ENCODE results near the gene ARFGEF3.

ARFGEF3 gene

DNA sequence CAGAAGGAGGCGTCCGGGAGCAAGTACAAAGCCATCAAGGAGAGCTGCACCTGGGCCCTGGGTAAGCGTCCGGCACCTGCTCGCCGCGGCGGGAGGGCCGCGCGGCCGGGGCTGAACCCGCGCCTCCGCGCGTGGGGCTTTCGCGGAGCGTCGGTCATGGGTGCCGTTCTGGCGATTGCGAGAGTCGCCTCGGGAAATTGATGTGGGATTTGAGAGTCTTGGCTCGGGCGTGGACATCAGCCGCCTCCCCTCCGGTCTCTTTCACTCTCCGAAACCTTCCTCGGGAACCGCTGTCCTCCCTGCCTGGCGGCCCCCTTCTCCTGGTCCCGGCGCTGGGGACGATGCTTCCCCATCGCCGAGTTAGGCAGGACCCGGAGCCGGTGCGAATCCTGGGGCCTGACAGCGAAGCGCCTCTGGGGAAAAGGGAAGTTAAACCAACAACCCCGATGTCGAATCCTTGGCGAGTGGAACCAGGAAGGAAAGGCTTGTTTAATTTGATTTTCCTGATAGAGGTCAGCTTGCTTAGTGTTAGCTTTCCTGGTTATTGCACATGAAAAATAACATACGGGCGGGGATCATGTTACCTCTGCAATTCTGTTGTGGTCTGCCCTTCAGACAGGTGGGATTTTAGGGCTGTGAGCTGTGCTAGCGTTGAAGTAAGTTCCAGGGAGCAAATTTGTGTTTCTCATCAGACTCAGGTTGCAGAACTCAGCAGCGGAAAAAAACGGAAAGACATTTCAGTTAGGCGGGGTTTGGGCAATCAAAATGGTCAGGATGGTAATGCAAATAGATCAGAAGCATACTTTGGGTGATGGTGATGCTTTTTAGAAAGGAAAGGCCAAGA is 594 bp downstream of the ARFGEF3 start:
- no peak for DNase-seq (ENCODE audit: low spot score)

- DNase-seq (ENCODE audit: low spot score): no peak
Observed at GRCh38 chr6:138162955-138163575, 1.3 kb downstream of the ARFGEF3 start.

GRCh38 chr6:138175596-138175995 is 13.9 kb downstream of the ARFGEF3 start:
- DNase-seq (ENCODE audit: low spot score): no peak

DNA sequence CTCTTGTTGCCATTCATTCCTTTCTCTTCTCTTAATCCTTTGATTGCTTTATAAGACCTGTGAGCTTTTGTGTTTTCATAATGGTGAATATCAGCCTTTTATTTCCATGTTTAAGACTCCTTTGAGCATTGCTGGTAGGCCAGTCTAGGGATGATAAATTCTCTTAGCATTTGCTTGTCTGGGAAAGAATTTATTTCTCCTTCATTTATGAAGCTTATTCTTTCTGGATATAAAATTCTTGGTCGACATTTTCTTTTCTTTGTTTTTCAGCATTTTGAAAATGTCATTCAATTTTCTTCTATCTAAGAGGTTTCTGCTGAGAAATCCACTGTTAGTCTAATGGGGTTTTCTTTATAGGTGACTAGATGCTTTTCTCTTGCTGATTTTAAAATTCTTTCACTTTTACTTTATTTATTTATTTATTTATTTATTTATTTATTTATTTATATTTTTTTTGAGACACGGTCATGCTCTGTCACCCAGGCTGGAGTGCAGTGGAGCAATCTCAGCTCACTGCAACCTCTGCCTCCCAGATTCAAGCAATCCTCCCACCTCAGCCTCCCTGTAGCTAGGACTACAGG is 15.0 kb downstream of the ARFGEF3 start:
- no peak for DNase-seq (ENCODE audit: low spot score)

- no peak for DNase-seq (ENCODE audit: low spot score)
Observed at GRCh38 chr6:138182939-138183789, 21.4 kb downstream of the ARFGEF3 start.

DNA sequence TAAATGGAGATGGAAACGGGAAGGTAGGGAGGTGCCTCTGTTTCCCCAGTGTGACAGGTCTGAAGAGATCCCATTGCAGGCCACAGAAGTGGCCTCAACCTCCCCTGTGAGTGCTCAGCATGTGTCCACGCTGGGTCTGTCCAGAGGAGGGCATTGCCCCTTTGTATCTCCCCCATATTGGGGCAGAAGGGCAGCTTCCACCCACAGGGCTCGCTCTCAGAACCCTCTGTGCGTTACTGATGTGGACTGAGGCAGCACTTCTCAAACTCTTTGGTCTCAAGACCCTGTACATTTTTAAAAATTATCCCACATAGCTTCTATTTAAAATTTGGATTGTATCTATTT is 22.0 kb downstream of the ARFGEF3 start:
- no peak for DNase-seq (ENCODE audit: low spot score)

DNA sequence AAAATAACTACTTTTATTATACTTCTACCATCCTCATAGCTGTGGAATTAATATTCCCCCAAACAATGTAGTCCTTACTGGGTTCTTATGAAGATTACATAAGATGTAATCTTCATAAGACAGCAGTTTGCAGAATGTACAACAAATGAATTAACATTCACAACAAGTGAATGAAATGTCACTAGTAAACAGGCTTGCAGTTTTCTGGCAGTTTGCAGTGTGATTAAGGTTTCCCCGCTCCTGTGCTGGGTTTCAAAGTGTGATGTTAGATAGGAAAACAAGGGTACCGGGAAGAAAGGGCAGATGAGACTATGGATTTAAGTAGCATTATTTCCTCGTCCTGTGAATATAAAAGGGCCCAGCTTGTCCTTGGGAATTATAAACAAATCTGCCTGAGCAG is 22.5 kb downstream of the ARFGEF3 start:
- DNase-seq (ENCODE audit: low spot score): no peak

GRCh38 chr6:138187156-138187555 is 25.4 kb downstream of the ARFGEF3 start:
- no peak for DNase-seq (ENCODE audit: low spot score)

GRCh38 chr6:138188278-138188941 is 26.7 kb downstream of the ARFGEF3 start:
- DNase-seq (ENCODE audit: low spot score): no peak

DNA sequence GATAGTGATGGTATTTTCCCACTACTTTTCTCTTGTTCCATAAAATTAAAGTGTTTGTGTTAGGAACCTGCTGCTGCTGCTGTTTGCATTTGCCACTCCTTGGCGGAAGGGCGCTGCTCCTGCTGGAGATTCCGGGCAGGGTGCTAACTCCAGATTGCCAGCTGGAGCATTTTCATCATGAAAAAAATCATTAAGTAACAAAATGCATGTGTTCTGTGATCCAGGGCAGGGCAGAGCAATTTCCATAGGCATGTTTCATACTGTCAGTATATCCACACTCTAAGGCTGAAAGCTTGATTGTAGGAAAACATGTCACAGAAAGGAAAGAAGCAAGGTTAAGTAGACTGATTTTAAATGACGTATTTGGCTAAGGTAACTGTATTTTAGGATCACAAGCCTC is 32.5 kb downstream of the ARFGEF3 start:
- DNase-seq (ENCODE audit: low spot score): no peak

GRCh38 chr6:138196122-138196738 is 34.5 kb downstream of the ARFGEF3 start:
- DNase-seq (ENCODE audit: low spot score): no peak

DNA sequence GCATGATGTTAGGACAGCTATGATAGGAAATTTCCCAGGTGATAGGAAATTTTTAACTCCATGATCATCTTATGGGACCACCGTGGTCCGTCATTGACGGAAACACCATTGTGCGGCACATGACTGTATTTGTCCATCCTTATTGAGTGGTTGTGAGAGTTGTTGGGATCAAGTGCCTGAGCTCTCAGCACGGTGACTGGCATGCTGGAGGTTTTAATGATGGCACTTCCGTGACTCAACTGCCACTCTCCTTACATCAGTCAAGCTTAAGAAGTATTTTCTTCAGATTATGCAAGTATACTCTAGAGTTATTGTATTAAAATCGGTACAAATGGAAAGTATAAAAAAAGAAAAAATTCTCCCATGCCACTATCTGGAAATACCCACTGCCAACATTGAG is 35.8 kb downstream of the ARFGEF3 start:
- no peak for DNase-seq (ENCODE audit: low spot score)

DNA sequence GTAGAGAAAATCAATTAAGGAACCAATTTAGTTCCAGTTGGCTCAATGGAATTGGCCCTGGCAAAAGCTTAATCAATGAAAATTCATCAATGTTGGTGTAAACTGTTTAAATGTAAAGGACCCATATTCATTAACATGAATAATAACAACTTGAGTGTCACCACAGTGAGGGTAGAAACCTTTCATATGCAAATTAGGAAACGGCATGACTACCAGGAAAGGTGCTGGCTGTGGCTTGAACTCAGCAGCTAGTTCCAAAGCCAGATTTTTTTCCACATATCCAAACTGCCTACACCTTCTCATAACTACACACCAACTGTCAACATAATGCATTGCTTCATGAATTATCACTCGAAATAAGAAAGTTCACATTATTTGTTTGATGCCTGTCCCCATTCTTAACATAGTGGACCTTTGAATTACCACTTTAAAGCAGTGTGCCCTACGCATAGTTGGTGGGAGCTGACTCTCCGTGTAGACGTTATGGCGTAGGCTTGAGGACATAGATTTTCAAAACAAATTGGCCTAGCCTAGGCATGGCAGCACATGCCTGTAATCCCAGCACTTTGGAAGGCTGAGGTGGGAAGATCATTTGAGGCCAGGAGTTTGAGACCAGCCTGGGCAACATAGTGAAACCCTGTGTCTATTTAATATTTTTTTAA is 36.8 kb downstream of the ARFGEF3 start:
- no peak for DNase-seq (ENCODE audit: low spot score)

GRCh38 chr6:138201836-138202235 is 40.1 kb downstream of the ARFGEF3 start:
- DNase-seq (ENCODE audit: low spot score): no peak

- no peak for DNase-seq (ENCODE audit: low spot score)
Observed at GRCh38 chr6:138203315-138203714, 41.6 kb downstream of the ARFGEF3 start.

GRCh38 chr6:138204303-138204702 is 42.6 kb downstream of the ARFGEF3 start:
- DNase-seq (ENCODE audit: low spot score): no peak

DNA sequence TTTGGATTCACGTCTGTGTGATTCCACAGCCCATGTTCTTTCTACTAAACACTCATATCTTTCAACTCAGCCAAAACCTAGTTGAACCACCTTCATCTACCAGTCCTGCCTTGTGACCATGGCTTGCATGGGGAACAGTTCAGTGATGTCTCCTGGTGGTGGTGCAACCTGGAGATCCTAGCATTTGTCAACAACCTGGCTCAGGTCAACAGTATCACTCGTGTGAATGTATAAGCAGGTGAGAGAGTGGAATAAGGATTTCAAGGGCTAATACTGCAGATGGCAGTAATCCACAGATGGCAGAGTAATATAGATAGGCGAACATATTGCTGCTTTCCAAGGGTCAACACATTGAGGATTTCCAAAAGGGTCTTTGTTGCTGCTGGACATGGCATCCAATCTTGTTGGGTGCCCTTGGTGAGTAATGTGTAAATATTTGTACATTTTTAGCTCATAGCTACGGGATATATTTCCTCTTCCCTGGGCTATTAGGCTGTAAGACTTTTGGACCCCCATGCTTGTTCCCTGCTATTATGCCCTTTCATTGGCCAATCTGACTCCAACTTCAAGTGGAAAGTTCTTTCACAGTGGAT is 43.1 kb downstream of the ARFGEF3 start:
- DNase-seq (ENCODE audit: low spot score): no peak

- DNase-seq (ENCODE audit: low spot score): no peak
Observed at GRCh38 chr6:138205437-138206094, 43.8 kb downstream of the ARFGEF3 start.

GRCh38 chr6:138206862-138207261 is 45.1 kb downstream of the ARFGEF3 start:
- no peak for DNase-seq (ENCODE audit: low spot score)

DNA sequence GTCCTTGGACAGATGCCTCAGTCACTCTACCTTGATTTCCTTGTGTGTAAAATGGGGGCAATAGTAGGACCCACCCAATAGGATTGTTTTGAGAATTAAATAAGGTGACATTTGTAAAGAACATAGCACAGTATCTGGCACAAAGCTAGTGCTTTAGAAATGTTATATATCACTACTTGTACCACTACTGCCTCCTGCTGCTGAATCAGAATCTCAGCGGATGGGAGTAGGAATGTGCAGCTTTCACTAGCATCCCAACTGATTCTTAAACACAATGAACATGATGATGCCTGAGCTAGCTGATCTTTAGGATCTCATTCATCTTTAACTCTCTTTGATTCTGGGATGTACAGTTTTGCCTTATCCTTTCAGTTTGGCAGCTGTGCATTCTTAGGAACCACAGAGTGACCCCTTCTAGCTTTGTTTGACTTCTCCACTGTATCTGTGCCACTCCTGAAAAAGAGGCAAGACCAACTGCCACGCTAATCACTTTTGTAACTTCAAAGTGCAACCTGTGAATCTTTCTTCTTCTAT is 49.4 kb downstream of the ARFGEF3 start:
- DNase-seq (ENCODE audit: low spot score): no peak
